Temporal lobe (tissue), 2 donors: Measurements from ENCODE around the gene POU2AF3. TPM values are rescaled to one million over a fixed set of nuclear protein-coding genes. Genes with fewer than 3 reads are reported as not detected.

Experiments
- small RNA-seq: library from RNA; depleted of rRNA; stranded (forward); fragments of <200 nt; gene quantifications from one replicate; pipeline ENCODE3, GENCODE V24; 2014; ENCODE audit warnings: low replicate concordance
- total RNA-seq: library from RNA; depleted of rRNA; stranded (reverse); fragments of >200 nt; gene quantifications from one replicate; pipeline ENCODE4 v1.2.3, GENCODE V29; 2014

Gene POU2AF3
- total RNA-seq, 1 donor from 2014 or later = 0.49 TPM

Small RNAs within 50 kb of the gene (small RNA-seq; reads per million reads assigned to genes)
- not detected for gene MIR4491

Other genes starting within 250 kb of the POU2AF3 start
- gene POU2AF2, start 52.8 kb upstream of the POU2AF3 start, total RNA-seq = not detected
- gene POU2AF1, start 80.7 kb downstream of the POU2AF3 start, total RNA-seq = under 0.01 TPM
- not detected for gene BTG4, start 213.8 kb downstream of the POU2AF3 start, total RNA-seq
- 0.98 TPM for gene HOATZ, start 216.2 kb downstream of the POU2AF3 start, total RNA-seq
- gene LAYN, start 242.2 kb downstream of the POU2AF3 start, total RNA-seq = 4.2 TPM